GM13977 (cell line): ENCODE results near the gene NCBP2.

Experiments
- DNase-seq: peaks from one replicate; pipeline ENCODE4 v3.0.0; 2012; ENCODE audit warnings: low spot score
- CTCF ChIP-seq: IDR thresholded peaks from 2 replicates; pipeline ENCODE4 v1.5.1; 2012; ENCODE audit warnings: mild to moderate bottlenecking, control low read depth; ENCODE audit not compliant: insufficient read depth; ENCODE audit errors: extremely low read depth, missing control alignments
- in situ Hi-C: fragments of 300-500 bp; cut with MboI; formaldehyde crosslinking; loops from one replicate; pipeline ENCODE4 v1.12.0; 2022; ENCODE audit warnings: low sequenced_read_pairs, low pct_unique_long_range_greater_than_20kb, mixed read lengths, inconsistent platforms; ENCODE audit not compliant: unreplicated experiment

Gene NCBP2

GRCh38 chr3:196968233-196969133, 26.2 kb upstream of the NCBP2 start, which contains the start of gene PIGZ:
Gene PIGZ, minus strand, starts transcription at chr3:196968833. Its CDS starts 16,802 bp downstream, at chr3:196952031.
- in situ Hi-C loops, result no loop called here
- TF ChIP-seq CTCF, result no peak
- DNase-seq, result peak; percentile 85

- no peak for TF ChIP-seq CTCF
- in situ Hi-C loops, result no loop called here
- DNase-seq, result no peak
These were observed 25.3 kb upstream of the NCBP2 start for GRCh38 chr3:196967412-196968232.

- in situ Hi-C loops, result no loop called here
- no peak for TF ChIP-seq CTCF
- DNase-seq, result no peak
These were observed 24.4 kb upstream of the NCBP2 start for GRCh38 chr3:196966526-196967401.

- in situ Hi-C loops, result no loop called here
- DNase-seq, result no peak
These were observed 23.5 kb upstream of the NCBP2 start for GRCh38 chr3:196965804-196966173.

GRCh38 chr3:196965112-196965803, 22.9 kb upstream of the NCBP2 start:
- in situ Hi-C loops, result no loop called here
- no peak for TF ChIP-seq CTCF
- DNase-seq, result no peak

More at GRCh38 chr3:196965804-196966173, 23.5 kb upstream of the NCBP2 start:
- TF ChIP-seq CTCF, result no peak
